ENCODE measurements around the gene SH3RF2. TPM values are rescaled to one million over a fixed set of nuclear protein-coding genes. Genes with fewer than 3 reads are reported as not detected.

The SH3RF2 gene
- total RNA-seq, 2 experiments from 2014 or later: not detected

DNA sequence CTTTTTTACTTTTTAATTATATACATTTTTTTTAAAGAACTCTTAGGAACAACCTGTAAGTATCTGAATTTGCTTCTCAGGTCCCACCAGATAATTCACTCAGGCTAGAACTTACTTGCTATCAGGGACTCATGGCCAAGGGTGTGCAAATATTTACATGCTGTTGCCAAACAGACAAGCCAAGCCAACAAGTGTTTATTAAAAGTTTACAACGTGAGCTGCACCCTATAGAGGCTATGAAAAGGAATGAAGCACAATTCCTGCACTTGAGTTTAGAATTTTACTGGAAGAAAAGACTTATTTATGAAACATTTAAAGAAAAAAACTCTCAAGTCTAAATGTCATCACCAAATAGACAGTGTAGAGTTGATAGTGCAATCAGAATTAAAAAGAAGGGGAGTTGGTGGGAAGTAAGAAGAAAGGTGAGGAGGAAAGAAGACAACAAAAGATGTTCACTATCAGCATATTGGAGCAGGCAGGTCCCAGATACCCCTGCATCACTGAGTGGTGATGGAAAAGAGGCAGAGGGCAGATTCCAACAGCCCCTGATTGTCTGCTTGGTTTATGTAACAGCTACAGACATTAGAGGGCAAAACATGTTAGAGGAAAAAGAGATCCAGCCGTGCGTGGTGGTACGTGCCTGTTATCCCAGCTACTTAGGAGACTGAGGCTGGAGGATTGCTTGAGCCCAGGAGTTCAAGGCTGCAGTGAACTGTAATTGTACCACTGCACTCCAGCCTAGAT is 32.8 kb downstream of the SH3RF2 start:
- no peaks in the 10 kb centered on the region for H3K4me1 Mint-ChIP-seq (ENCODE audit: low read depth)
- H3K9me3 Mint-ChIP-seq: no peaks in the 10 kb centered on the region
- intact Hi-C loops (cut with micrococcal nuclease): no loop called here
- H3K27ac Mint-ChIP-seq: no peak overlapping the region
- H3K4me3 Mint-ChIP-seq: no peak overlapping the region
- POLR2A ChIA-PET: no interaction called here
- peaks cover 1% of the 10 kb centered on the region for H3K27me3 Mint-ChIP-seq
- ATAC-seq: no peak
- TF ChIP-seq CTCF (IDR thresholded peaks at IDR 0.05): no peak
- no peaks in the 10 kb centered on the region for H3K36me3 Mint-ChIP-seq (ENCODE audit: low read depth)
- CTCF ChIA-PET: interaction anchor here (0.7 kb wide), 1 partner anchor 81 kb away, joined by 4 read pairs; no protein-coding TSS in a partner anchor
- no peak for DNase-seq

GRCh38 chr5:145969714-145970092 is 33.3 kb downstream of the SH3RF2 start:
- intact Hi-C loops (cut with micrococcal nuclease): no loop called here
- H3K27ac Mint-ChIP-seq: no peak overlapping the region
- DNase-seq (no peak), ATAC-seq (no peak)
- H3K9me3 Mint-ChIP-seq: no peaks in the 10 kb centered on the region
- H3K36me3 Mint-ChIP-seq (ENCODE audit: low read depth): no peaks in the 10 kb centered on the region
- H3K4me1 Mint-ChIP-seq (ENCODE audit: low read depth): no peaks in the 10 kb centered on the region
- no peak overlapping the region for H3K4me3 Mint-ChIP-seq
- CTCF ChIA-PET: interaction anchor here (0.7 kb wide), 1 partner anchor 82 kb away, joined by 4 read pairs; no protein-coding TSS in a partner anchor
- TF ChIP-seq CTCF (IDR thresholded peaks at IDR 0.05): no peak
- H3K27me3 Mint-ChIP-seq: peaks cover 3% of the 10 kb centered on the region
- POLR2A ChIA-PET: interaction anchor here (0.7 kb wide), 1 partner anchor 441 kb away, joined by 3 read pairs; no protein-coding TSS in a partner anchor

GRCh38 chr5:145971108-145971507 is 34.7 kb downstream of the SH3RF2 start:
- ChIA-PET POLR2A (no interaction called here), CTCF (no interaction called here)
- no peak for DNase-seq
- Mint-ChIP-seq H3K27ac (no peak overlapping the region), H3K4me3 (no peak overlapping the region), H3K27me3 (peaks cover 1% of the 10 kb centered on the region), H3K4me1 (ENCODE audit: low read depth) (no peaks in the 10 kb centered on the region), H3K36me3 (ENCODE audit: low read depth) (no peaks in the 10 kb centered on the region), H3K9me3 (no peaks in the 10 kb centered on the region)
- intact Hi-C loops (cut with micrococcal nuclease): no loop called here
- no peak for ATAC-seq
- TF ChIP-seq CTCF (IDR thresholded peaks at IDR 0.05): no peak

DNA sequence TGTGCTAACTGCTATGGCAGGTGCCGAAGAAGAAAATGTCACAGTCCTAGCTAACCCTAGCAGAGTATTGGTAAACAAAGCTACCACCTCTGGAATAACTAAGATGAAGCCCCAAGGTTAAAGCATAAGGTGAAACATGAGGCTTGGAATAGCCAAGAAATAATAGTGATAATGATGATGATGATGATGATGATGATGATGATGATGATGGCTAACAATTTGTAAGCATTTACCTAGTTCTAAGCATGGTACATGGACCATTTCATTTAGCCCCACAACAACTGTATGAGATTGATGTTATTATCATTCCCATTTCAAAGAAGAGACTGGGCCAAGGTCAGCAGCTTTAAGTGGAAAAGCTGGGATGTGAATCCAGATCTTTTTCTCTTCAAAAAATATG is 35.3 kb downstream of the SH3RF2 start:
- Mint-ChIP-seq H3K4me1 (ENCODE audit: low read depth) (no peaks in the 10 kb centered on the region), H3K27ac (no peak overlapping the region), H3K27me3 (peaks cover 1% of the 10 kb centered on the region), H3K4me3 (no peak overlapping the region), H3K9me3 (no peaks in the 10 kb centered on the region), H3K36me3 (ENCODE audit: low read depth) (no peaks in the 10 kb centered on the region)
- TF ChIP-seq CTCF (IDR thresholded peaks at IDR 0.05): no peak
- ATAC-seq (no peak), DNase-seq (no peak)
- ChIA-PET CTCF (no interaction called here), POLR2A (no interaction called here)
- intact Hi-C loops (cut with micrococcal nuclease): no loop called here

DNA sequence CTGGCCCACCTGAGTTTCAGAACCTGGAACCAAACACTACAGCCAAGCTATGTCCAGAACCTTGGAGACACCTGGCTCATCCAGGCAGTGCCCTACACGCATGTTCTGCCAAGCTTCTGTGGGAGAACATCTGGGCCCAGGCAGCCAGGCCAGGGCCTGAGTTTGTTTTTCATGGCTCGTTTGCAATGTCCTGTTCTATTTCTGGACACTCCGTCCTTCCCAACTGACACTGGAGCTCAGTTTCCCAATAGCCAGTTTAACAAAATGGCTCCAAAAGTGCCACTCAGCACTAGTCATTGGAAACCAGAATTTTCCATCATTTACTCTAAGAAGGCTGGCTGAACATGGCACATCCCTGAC is 38.6 kb downstream of the SH3RF2 start:
- DNase-seq: no peak
- no peaks in the 10 kb centered on the region for H3K36me3 Mint-ChIP-seq (ENCODE audit: low read depth)
- H3K27me3 Mint-ChIP-seq: peaks cover 1% of the 10 kb centered on the region
- ChIA-PET POLR2A (no interaction called here), CTCF (no interaction called here)
- H3K9me3 Mint-ChIP-seq: no peaks in the 10 kb centered on the region
- no peak for ATAC-seq
- no peak overlapping the region for H3K4me3 Mint-ChIP-seq
- H3K4me1 Mint-ChIP-seq (ENCODE audit: low read depth): no peaks in the 10 kb centered on the region
- no peak overlapping the region for H3K27ac Mint-ChIP-seq
- TF ChIP-seq CTCF (IDR thresholded peaks at IDR 0.05): no peak
- intact Hi-C loops (cut with micrococcal nuclease): no loop called here

Data from activated CD8-positive, alpha-beta T cell treated with anti-CD3 and anti-CD28 coated beads for 36 hours (primary cell).